Keratinocyte (primary cell): ENCODE measurements around the gene NAA50. TPM values are rescaled to one million over a fixed set of nuclear protein-coding genes. Genes with fewer than 3 reads are reported as not detected.

ENCODE experiments used
- DNase-seq: peaks from one replicate; pipeline ENCODE4 v3.0.0-alpha.2; 2011; ENCODE audit warnings: low read depth, missing footprints, low spot score
- FAIRE-seq: peaks from 2 replicates; lab custom pipeline; 2011; peaks lifted over from hg19 to GRCh38; lab: Jason Lieb, UNC
- H2AFZ ChIP-seq: 2 replicates; pipeline ENCODE4 v1.6.0; 2012; ENCODE audit warnings: low read length, control low read depth, inconsistent platforms; ENCODE audit not compliant: control insufficient read depth
- H3K27ac ChIP-seq: 2 replicates; pipeline ENCODE4 v1.5.1; 2011; ENCODE audit warnings: low read length; ENCODE audit not compliant: control insufficient read depth, insufficient read depth
- H3K27me3 ChIP-seq: 3 replicates; pipeline ENCODE4 v1.6.0; 2011; ENCODE audit warnings: low read length; ENCODE audit not compliant: control insufficient read depth, insufficient read depth; ENCODE audit errors: extremely low read depth
- H3K36me3 ChIP-seq, 2 experiments: 2 replicates in 1 of 2; 3 replicates in 1 of 2; pipeline ENCODE4 v1.5.1; 2011; ENCODE audit warnings: low read length in 2 of 2, mild to moderate bottlenecking in 1 of 2; ENCODE audit not compliant: control insufficient read depth in 2 of 2, insufficient read depth in 2 of 2; ENCODE audit errors: extremely low read depth in 1 of 2
- H3K4me1 ChIP-seq: 3 replicates; pipeline ENCODE4 v1.5.1; 2011; ENCODE audit warnings: low read length; ENCODE audit not compliant: control insufficient read depth, insufficient read depth; ENCODE audit errors: extremely low read depth
- H3K4me2 ChIP-seq: 3 replicates; pipeline ENCODE4 v1.6.0; 2011; ENCODE audit warnings: low read depth, low read length; ENCODE audit not compliant: control insufficient read depth, insufficient read depth; ENCODE audit errors: extremely low read depth
- H3K4me3 ChIP-seq, 3 experiments: fragments of 200-600 bp in 1 of 3; sonication (generic) in 1 of 3; 2 replicates in 2 of 3; 3 replicates in 1 of 3; pipeline ENCODE4 v1.5.1; 2011 to 2016; ENCODE audit warnings: low read length in 3 of 3, mild to moderate bottlenecking in 3 of 3, control low read depth in 2 of 3, inconsistent platforms in 1 of 3, low read depth in 1 of 3, mixed read lengths in 1 of 3, mixed run types in 1 of 3, moderate library complexity in 1 of 3; ENCODE audit not compliant: control insufficient read depth in 2 of 3, insufficient read depth in 2 of 3; ENCODE audit errors: extremely low read depth in 1 of 3
- H3K79me2 ChIP-seq: 2 replicates; pipeline ENCODE4 v1.6.0; 2012; ENCODE audit warnings: low read length; ENCODE audit not compliant: control insufficient read depth, insufficient read depth
- H3K9ac ChIP-seq: 3 replicates; pipeline ENCODE4 v1.6.0; 2011; ENCODE audit warnings: low read length; ENCODE audit not compliant: control insufficient read depth, insufficient read depth; ENCODE audit errors: extremely low read depth
- H3K9me1 ChIP-seq: 3 replicates; pipeline ENCODE4 v1.6.0; 2011; ENCODE audit warnings: low read length; ENCODE audit not compliant: control insufficient read depth, insufficient read depth; ENCODE audit errors: extremely low read depth
- H3K9me3 ChIP-seq: 2 replicates; pipeline ENCODE4 v1.5.1; 2012; ENCODE audit warnings: low read depth, low read length; ENCODE audit not compliant: control insufficient read depth
- H4K20me1 ChIP-seq: 3 replicates; pipeline ENCODE4 v1.6.0; 2011; ENCODE audit warnings: low read length; ENCODE audit not compliant: control insufficient read depth, insufficient read depth; ENCODE audit errors: extremely low read depth
- EZH2 ChIP-seq: IDR thresholded peaks from one replicate; pipeline ENCODE4 v1.6.1; 2012; ENCODE audit warnings: inconsistent platforms, mild to moderate bottlenecking, low read length, moderate library complexity
- dilution Hi-C: fragments of 300-500 bp; cut with MboI; formaldehyde crosslinking; loops from one replicate; pipeline ENCODE4 v1.7.0; 2020; ENCODE audit warnings: low sequenced_read_pairs; ENCODE audit not compliant: extremely low pct_ligation_motif_present
- polyA plus RNA-seq, 5 experiments: library from polyadenylated mRNA; depleted of rRNA in 3 of 5; stranded (reverse) in 3 of 5; stranded (forward) in 1 of 5; unstranded in 1 of 5; fragments of >200 nt; gene quantifications; 1 replicate in 1 of 5; 2 replicates in 3 of 5; 3 replicates in 1 of 5; pipeline versions ENCODE4 v1.2.1 to v1.2.3, GENCODE V29; 2011 to 2012; ENCODE audit warnings: missing spikeins in 2 of 5, low read depth in 1 of 5, low replicate concordance in 1 of 5
- TF ChIP-seq, protein P1 (sequence below), 3 experiments: IDR thresholded peaks in 1 of 3; conservative IDR thresholded peaks in 1 of 3; optimal IDR thresholded peaks in 1 of 3; 2 replicates in 2 of 3; 3 replicates in 1 of 3; pipeline versions ENCODE3 to v1.5.1; 2011; ENCODE audit warnings: low read length in 3 of 3, mild to moderate bottlenecking in 3 of 3, moderate library complexity in 2 of 3, control low read depth in 1 of 3, inconsistent platforms in 1 of 3; ENCODE audit not compliant: insufficient read depth in 2 of 3; ENCODE audit errors: extremely low read depth in 1 of 3

Gene NAA50
- polyA plus RNA-seq, 1 donor (not counting 4 experiments of a cell fraction or from before 2014, with no cell fraction given) = 128 TPM

DNA sequence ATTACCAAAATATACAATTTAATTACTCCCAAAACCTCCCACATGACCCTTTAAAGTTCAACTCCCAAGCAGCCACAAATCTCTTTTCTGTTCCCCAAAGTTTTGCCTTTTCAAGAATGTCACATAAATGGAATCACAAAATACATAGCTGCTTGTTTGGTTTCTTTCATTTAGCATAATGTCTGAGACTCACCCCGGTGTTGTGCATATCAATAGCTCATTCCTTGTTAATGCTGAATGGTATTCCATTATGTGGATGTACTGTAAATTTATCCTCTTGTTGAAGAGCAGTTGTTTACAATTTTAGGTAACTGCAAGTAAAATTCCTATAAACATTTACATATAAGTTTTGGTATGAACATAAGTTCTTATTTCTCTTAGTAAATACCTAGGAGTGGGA lies 15.5 kb downstream of the NAA50 start:
- no peak for FAIRE-seq
- TF ChIP-seq EZH2 = no peak
- TF ChIP-seq, protein P1, sequence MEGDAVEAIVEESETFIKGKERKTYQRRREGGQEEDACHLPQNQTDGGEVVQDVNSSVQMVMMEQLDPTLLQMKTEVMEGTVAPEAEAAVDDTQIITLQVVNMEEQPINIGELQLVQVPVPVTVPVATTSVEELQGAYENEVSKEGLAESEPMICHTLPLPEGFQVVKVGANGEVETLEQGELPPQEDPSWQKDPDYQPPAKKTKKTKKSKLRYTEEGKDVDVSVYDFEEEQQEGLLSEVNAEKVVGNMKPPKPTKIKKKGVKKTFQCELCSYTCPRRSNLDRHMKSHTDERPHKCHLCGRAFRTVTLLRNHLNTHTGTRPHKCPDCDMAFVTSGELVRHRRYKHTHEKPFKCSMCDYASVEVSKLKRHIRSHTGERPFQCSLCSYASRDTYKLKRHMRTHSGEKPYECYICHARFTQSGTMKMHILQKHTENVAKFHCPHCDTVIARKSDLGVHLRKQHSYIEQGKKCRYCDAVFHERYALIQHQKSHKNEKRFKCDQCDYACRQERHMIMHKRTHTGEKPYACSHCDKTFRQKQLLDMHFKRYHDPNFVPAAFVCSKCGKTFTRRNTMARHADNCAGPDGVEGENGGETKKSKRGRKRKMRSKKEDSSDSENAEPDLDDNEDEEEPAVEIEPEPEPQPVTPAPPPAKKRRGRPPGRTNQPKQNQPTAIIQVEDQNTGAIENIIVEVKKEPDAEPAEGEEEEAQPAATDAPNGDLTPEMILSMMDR (optimal IDR thresholded peaks at IDR 0.05 in 1 of 3, IDR thresholded peaks at IDR 0.05 in 1 of 3, conservative IDR thresholded peaks at IDR 0.05 in 1 of 3; ENCODE audit: extremely low read depth in 1 of 3, insufficient read depth in 2 of 3, low read length in 3 of 3) = no peak
- H4K20me1 ChIP-seq = peaks cover 17% of the 10 kb centered on the region
- H3K4me3 ChIP-seq = no peak overlapping the region
- no peaks in the 10 kb centered on the region for H3K27me3 ChIP-seq
- no peak overlapping the region for H3K9ac ChIP-seq
- no peaks in the 10 kb centered on the region for H3K4me1 ChIP-seq
- H3K9me3 ChIP-seq = no peaks in the 10 kb centered on the region
- no peak overlapping the region for H2AFZ ChIP-seq
- dilution Hi-C loops = no loop called here
- H3K9me1 ChIP-seq = no peaks in the 10 kb centered on the region
- no peak overlapping the region for H3K27ac ChIP-seq
- no peak overlapping the region for H3K4me2 ChIP-seq
- no peak for DNase-seq
- H3K36me3 ChIP-seq = peaks cover 2 to 5% of the 10 kb centered on the region in 2 experiments
- peaks cover 99% of the 10 kb centered on the region for H3K79me2 ChIP-seq

DNA sequence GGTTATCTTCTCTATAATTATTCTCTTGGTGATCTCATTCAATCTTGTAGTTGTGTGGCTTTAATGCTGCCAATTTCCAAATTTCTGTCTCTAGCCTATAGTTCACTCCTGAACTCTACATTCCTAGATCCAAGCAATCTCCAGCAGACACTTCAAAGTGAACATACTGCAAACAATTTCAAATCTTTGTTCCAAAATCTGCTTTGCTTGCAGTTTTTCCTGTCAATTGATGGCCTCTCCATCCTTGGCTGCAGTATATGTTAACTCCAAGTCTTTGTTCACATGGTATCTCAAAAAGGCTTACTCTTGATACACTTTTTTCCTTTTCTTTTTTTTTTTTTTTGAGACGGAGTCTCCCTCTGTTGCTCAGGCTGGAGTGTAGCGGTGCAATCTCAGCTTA lies 17.4 kb downstream of the NAA50 start:
- Histone ChIP-seq H3K27ac (no peak overlapping the region), H3K4me3 (no peak overlapping the region), H3K4me2 (no peak overlapping the region), H3K9me3 (no peaks in the 10 kb centered on the region), H3K9me1 (no peaks in the 10 kb centered on the region), H2AFZ (no peak overlapping the region), H3K9ac (no peak overlapping the region), H3K36me3 (peaks cover 2 to 9% of the 10 kb centered on the region in 2 experiments), H4K20me1 (peaks cover 13% of the 10 kb centered on the region), H3K27me3 (no peaks in the 10 kb centered on the region), H3K4me1 (no peaks in the 10 kb centered on the region), H3K79me2 (peaks cover 99% of the 10 kb centered on the region)
- TF ChIP-seq EZH2 = no peak
- TF ChIP-seq, protein P1 (optimal IDR thresholded peaks at IDR 0.05 in 1 of 3, IDR thresholded peaks at IDR 0.05 in 1 of 3, conservative IDR thresholded peaks at IDR 0.05 in 1 of 3; ENCODE audit: extremely low read depth in 1 of 3, insufficient read depth in 2 of 3, low read length in 3 of 3) = no peak
- FAIRE-seq = no peak
- dilution Hi-C loops = no loop called here
- no peak for DNase-seq
